LNCAP (cell line): ENCODE results near the gene DCP1A.

Experiments
- TF ChIP-seq, protein P1 (sequence below): fragments of 450-650 bp; IDR thresholded peaks from 2 replicates; pipeline ENCODE4 v1.5.1; 2017; ENCODE audit warnings: mild to moderate bottlenecking

Gene DCP1A

DNA sequence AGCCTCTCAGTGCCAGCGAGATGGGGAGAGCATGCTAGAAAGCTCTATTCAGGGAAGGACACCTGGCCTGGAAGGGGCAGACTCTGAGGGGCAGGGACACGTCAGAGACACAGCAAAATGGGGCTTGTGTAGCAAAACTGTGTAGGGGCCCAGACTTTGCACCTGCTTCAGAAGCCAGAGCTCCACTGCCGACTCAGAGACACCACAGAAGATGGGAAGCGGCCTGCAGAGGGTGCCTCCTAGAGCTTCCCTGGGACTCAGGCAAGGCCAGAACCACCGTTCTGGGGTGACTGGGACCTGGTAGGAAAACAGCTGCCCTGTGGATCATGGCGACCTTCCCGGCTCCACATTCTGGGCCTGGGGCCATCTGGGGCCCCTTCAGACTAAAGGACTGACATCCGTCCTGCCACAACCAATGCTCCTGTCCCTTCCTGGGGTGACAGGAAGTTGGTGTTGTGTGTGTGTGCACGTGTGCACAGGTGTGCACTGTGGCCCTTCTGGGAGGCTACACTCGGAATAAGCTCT is 74.1 kb downstream of the DCP1A start:
- TF ChIP-seq, protein P1, sequence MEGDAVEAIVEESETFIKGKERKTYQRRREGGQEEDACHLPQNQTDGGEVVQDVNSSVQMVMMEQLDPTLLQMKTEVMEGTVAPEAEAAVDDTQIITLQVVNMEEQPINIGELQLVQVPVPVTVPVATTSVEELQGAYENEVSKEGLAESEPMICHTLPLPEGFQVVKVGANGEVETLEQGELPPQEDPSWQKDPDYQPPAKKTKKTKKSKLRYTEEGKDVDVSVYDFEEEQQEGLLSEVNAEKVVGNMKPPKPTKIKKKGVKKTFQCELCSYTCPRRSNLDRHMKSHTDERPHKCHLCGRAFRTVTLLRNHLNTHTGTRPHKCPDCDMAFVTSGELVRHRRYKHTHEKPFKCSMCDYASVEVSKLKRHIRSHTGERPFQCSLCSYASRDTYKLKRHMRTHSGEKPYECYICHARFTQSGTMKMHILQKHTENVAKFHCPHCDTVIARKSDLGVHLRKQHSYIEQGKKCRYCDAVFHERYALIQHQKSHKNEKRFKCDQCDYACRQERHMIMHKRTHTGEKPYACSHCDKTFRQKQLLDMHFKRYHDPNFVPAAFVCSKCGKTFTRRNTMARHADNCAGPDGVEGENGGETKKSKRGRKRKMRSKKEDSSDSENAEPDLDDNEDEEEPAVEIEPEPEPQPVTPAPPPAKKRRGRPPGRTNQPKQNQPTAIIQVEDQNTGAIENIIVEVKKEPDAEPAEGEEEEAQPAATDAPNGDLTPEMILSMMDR = no peak

DNA sequence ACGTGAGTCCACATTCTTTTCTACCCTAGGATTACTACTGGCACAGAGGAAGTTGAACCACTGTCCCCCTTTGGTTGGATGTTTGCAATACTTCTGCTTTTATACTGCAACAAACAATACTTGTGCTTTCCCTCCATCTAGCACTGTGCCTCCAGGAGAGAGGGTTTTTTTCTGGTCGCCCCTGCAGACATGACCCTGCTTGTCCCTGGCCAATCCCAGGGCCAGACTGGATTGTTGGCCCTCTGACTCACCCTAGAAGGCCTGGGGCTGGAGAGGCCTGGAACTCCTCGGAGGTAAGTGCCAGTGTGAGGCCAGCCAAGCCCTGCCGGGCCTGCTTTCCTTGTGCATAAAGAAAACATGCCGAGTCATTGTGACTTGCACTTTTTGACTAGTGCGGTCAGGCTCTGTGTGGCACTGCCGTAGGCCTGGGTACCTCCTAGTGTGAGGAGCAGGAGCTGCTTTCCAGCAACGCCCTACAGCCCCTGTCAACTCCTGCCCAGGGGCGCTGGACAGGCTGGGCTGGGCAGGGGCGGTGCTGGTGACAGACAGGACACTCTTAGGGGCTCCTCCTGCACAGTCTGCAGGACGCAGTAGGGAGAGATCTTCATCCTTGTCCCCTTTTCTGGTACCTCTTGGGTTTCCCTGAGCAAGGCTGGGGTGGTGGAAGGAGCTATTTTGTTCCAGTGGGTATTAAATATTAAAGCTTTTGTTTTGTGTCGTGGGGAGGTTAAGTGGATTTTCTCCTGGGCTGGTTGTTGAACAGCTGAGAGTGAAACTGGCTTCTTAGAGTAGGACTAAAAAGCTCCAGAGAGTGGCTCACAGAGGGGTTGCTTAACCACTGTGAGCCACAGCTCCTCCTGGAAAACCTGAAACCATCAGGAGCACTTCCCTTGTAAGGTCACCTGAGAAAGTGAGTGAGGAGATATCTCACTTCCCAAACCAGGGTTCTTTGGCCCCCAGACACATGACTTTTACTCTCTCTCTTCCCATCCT is 77.2 kb downstream of the DCP1A start:
- TF ChIP-seq, protein P1 = no peak

DNA sequence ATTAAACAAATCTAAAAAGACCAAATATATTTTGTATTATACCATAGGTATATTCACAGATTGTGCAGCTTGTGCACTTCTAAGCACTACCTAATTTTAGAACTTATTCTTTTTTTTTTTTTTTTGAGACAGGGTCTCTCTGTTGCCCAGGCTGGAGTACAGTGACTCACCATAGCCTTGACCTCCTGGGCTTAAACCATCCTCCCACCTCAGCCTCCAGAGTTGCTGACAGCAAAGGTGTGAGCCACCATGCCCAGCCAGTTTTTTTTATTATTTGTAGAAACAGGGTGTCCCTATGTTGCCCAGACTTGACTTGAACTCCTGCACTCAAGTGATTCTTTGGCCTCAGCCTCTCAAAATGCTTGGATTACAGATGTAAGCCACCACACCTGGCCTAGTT is 79.6 kb downstream of the DCP1A start:
- TF ChIP-seq, protein P1 = no peak

DNA sequence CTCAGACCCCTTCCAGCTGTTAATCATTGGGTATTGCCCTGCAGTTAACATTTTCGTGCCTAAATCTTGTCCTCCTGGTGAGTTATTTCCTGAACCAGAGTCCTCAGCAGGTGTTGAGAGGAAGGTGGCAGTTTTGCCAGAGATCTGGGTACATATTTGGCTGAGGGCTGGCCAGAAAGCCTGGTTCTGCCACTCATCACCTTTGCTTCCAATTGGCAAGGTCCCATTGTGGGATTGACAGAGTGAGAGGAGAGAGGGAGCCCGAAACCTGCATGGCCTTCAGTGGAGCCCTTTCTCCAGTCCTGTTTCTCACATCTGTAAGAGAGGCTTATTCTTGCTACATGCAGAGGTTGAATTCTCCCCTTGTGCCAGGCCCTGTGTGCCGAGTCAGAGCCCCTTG is 82.6 kb downstream of the DCP1A start:
- TF ChIP-seq, protein P1 = no peak

DNA sequence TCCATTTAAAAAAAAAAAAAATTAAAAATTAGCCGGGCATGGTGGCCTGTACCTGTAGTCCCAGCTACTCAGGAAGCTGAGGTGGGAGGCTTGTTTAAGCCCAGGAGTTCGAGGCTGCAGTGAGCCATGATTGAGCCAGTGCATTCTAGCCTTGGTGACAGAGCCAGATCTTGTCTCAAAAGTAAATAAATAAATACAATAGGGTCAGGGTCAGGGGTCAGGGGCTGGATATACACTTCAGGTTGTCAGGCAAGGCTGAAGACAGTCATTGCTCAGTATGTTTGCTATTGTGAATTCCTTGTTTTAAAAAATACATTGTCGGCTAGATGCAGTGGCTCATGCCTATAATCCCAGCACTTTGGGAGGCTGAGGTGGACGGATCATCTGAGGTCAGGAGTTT is 83.4 kb downstream of the DCP1A start:
- TF ChIP-seq, protein P1 = no peak

DNA sequence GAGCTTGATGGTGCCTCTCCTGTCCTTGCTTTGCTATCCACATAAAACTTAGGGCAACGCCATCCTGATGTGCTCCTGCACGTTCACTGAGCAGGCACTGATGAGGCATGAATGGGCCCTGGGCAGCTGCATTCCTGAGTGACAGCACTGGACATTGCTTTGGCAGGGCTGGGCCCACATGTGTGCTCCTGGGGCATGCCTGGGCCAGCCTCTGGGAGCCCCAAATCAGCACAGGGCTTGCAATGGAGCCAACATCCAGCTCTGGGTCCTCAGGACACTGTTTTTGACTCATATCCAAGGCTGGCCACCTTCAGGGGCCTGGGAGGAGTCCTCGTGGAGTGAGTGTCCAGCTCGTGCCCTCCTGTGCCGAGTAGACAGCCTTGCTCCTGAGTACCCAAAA is 85.6 kb downstream of the DCP1A start:
- TF ChIP-seq, protein P1 = no peak

DNA sequence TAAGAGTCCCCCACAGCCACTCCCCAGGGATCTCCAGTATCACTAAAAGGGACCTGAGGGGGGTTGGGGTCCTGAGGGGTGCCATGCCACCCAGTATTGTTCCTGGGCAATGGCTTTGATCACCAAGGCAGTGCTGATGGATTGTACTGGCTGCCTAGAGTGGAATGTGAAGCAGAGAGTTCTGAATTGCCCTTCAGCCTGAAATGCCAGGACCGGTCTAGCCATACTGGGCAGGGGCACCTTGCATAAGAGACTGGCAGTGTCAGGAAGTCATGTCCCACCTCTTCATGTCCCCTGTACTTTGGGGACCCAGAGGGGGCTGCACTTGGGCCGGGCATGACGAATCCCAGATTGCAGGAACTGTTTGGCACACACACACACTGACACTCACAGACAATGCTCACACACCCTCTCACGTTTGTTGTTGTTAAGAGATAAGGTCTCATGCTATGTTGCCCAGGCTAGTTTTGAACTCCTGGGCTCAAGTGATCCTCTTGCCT is 87.0 kb downstream of the DCP1A start:
- TF ChIP-seq, protein P1 = no peak
